Right kidney (tissue), 1 donor: ENCODE data around the gene PDE11A.

Experiments used
- DNase-seq: peaks from one replicate; pipeline ENCODE4 v3.0.0-alpha.2; 2016

Gene PDE11A

GRCh38 chr2:177666408-177666807 lies 406.2 kb downstream of the PDE11A start:
- no peak for DNase-seq

- DNase-seq: no peak
These were observed 406.6 kb downstream of the PDE11A start for GRCh38 chr2:177665948-177666347.

- DNase-seq: no peak
These were observed 407.2 kb downstream of the PDE11A start for GRCh38 chr2:177665328-177665727.

GRCh38 chr2:177662895-177663294 lies 409.7 kb downstream of the PDE11A start:
- DNase-seq: no peak

GRCh38 chr2:177660742-177661141 lies 411.8 kb downstream of the PDE11A start:
- DNase-seq: no peak

GRCh38 chr2:177658309-177658708 lies 414.3 kb downstream of the PDE11A start:
- DNase-seq: no peak

GRCh38 chr2:177651833-177652232 lies 420.7 kb downstream of the PDE11A start:
- DNase-seq: peak; percentile 49

GRCh38 chr2:177649568-177650518 lies 422.7 kb downstream of the PDE11A start:
- DNase-seq: no peak

- no peak for DNase-seq
These were observed 425.8 kb downstream of the PDE11A start for GRCh38 chr2:177646791-177647190.

GRCh38 chr2:177646241-177646640 lies 426.3 kb downstream of the PDE11A start:
- no peak for DNase-seq

- DNase-seq: no peak
These were observed 431.2 kb downstream of the PDE11A start for GRCh38 chr2:177641331-177641730.

- no peak for DNase-seq
These were observed 432.2 kb downstream of the PDE11A start for GRCh38 chr2:177640423-177640822.

- no peak for DNase-seq
These were observed 433.2 kb downstream of the PDE11A start for GRCh38 chr2:177639262-177639914.

- DNase-seq: no peak
These were observed 434.1 kb downstream of the PDE11A start for GRCh38 chr2:177638507-177638906.

- DNase-seq: no peak
These were observed 435.9 kb downstream of the PDE11A start for GRCh38 chr2:177636672-177637071.

- DNase-seq: no peak
These were observed 436.9 kb downstream of the PDE11A start for GRCh38 chr2:177635696-177636095.

GRCh38 chr2:177633910-177634294 lies 438.7 kb downstream of the PDE11A start:
- DNase-seq: peak; percentile 39

GRCh38 chr2:177633111-177633510 lies 439.5 kb downstream of the PDE11A start:
- no peak for DNase-seq

- DNase-seq: no peak
These were observed 440.9 kb downstream of the PDE11A start for GRCh38 chr2:177631680-177632079.

GRCh38 chr2:177629357-177630024 lies 443.1 kb downstream of the PDE11A start:
- DNase-seq: no peak

GRCh38 chr2:177628831-177629230 lies 443.7 kb downstream of the PDE11A start:
- no peak for DNase-seq

- DNase-seq: no peak
These were observed 446.6 kb downstream of the PDE11A start for GRCh38 chr2:177625744-177626650.
